Stimulated activated CD4-positive, alpha-beta T cell treated with anti-CD3 and anti-CD28 coated beads, TNF-alpha, amount 100 ng/mL, for 48 hours (primary cell): Measurements from ENCODE around the gene POLR2M.

Source experiments
- DNase-seq, 3 donors: peaks; one replicate each; pipeline ENCODE4 v3.0.0-alpha.2; 2020; ENCODE audit warnings: low read depth in 3 of 3

Gene POLR2M

GRCh38 chr15:57692709-57693108 is 13.8 kb upstream of the POLR2M start:
- no peak for DNase-seq

- no peak for DNase-seq
These were observed 12.2 kb upstream of the POLR2M start for GRCh38 chr15:57694279-57694678.

GRCh38 chr15:57696146-57696545 is 10.4 kb upstream of the POLR2M start:
- DNase-seq = no peak

GRCh38 chr15:57697588-57697987 is 8.9 kb upstream of the POLR2M start:
- no peak for DNase-seq

GRCh38 chr15:57698243-57698642 is 8.3 kb upstream of the POLR2M start:
- no peak for DNase-seq

- DNase-seq = no peak
These were observed 7.5 kb upstream of the POLR2M start for GRCh38 chr15:57698991-57699390.

GRCh38 chr15:57703387-57703786 is 3.1 kb upstream of the POLR2M start:
- DNase-seq = no peak

GRCh38 chr15:57704441-57704840 is 2.1 kb upstream of the POLR2M start:
- DNase-seq = no peak

- peak in 1 of 3 donors; percentile 0 for DNase-seq
These were observed 639 bp upstream of the POLR2M start for GRCh38 chr15:57705746-57706404.

GRCh38 chr15:57708047-57708446 is 1.5 kb downstream of the POLR2M start:
- no peak for DNase-seq

- DNase-seq = no peak
These were observed 11.8 kb downstream of the POLR2M start for GRCh38 chr15:57718309-57718708.

- no peak for DNase-seq
These were observed 14.4 kb downstream of the POLR2M start for GRCh38 chr15:57720867-57721266.

GRCh38 chr15:57726411-57726810 is 19.9 kb downstream of the POLR2M start:
- DNase-seq = no peak

GRCh38 chr15:57727031-57727430 is 20.5 kb downstream of the POLR2M start:
- DNase-seq = no peak

GRCh38 chr15:57728436-57728835 is 21.9 kb downstream of the POLR2M start:
- no peak for DNase-seq

- no peak for DNase-seq
These were observed 24.4 kb downstream of the POLR2M start for GRCh38 chr15:57730876-57731275.

- DNase-seq = no peak
These were observed 25.1 kb downstream of the POLR2M start for GRCh38 chr15:57731530-57732103.

GRCh38 chr15:57732526-57733331 is 26.2 kb downstream of the POLR2M start:
- peak; percentile 6 to 26 (median 22) for DNase-seq

- no peak for DNase-seq
These were observed 28.3 kb downstream of the POLR2M start for GRCh38 chr15:57734860-57735259.

- DNase-seq = no peak
These were observed 28.9 kb downstream of the POLR2M start for GRCh38 chr15:57735431-57735830.

- no peak for DNase-seq
These were observed 29.4 kb downstream of the POLR2M start for GRCh38 chr15:57735891-57736290.

GRCh38 chr15:57736591-57736990 is 30.1 kb downstream of the POLR2M start:
- DNase-seq = no peak

GRCh38 chr15:57738734-57739237 is 32.3 kb downstream of the POLR2M start:
- no peak for DNase-seq
